Thoracic aorta (tissue), 2 donors: ENCODE data around the gene TSC22D1. TPM values are rescaled to one million over a fixed set of nuclear protein-coding genes. Genes with fewer than 3 reads are reported as not detected.

Experiments
- ATAC-seq: fragments of 150-250 bp; one replicate; pipeline ENCODE4 v1.8.0; 2017; ENCODE audit warnings: low read depth; ENCODE audit not compliant: insufficient number of reproducible peaks, low FRiP score
- DNase-seq: peaks from one replicate; pipeline ENCODE4 v3.0.0-alpha.2; 2020; ENCODE audit warnings: low spot score
- H3K27ac ChIP-seq, 2 donors: fragments of 200-600 bp; sonication (generic); 1 replicate in 1 of 2; 2 replicates in 1 of 2; pipeline ENCODE4 v1.5.1; 2016; ENCODE audit warnings: mild to moderate bottlenecking in 2 of 2, moderate library complexity in 2 of 2
- H3K27me3 ChIP-seq: fragments of 200-600 bp; sonication (generic); replicated peaks from 2 replicates; pipeline ENCODE4 v1.6.0; 2016; ENCODE audit warnings: mild to moderate bottlenecking; ENCODE audit not compliant: insufficient read depth
- H3K36me3 ChIP-seq: fragments of 200-600 bp; sonication (generic); one replicate; pipeline ENCODE4 v1.5.1; 2016
- H3K4me1 ChIP-seq, 2 donors: fragments of 200-600 bp; sonication (generic); 1 replicate in 1 of 2; 2 replicates in 1 of 2; pipeline versions ENCODE4 v1.5.1 to v1.6.0; 2016; ENCODE audit warnings: low read depth in 2 of 2, mild to moderate bottlenecking in 1 of 2; ENCODE audit not compliant: control insufficient read depth in 1 of 2
- H3K4me3 ChIP-seq: fragments of 200-600 bp; sonication (generic); 2 replicates; pipeline ENCODE4 v1.5.1; 2016; ENCODE audit warnings: mild to moderate bottlenecking
- H3K9me3 ChIP-seq: fragments of 200-600 bp; sonication (generic); 2 replicates; pipeline ENCODE4 v1.5.1; 2016
- total RNA-seq, 2 donors: library from RNA; depleted of rRNA; stranded (reverse); fragments of >200 nt; gene quantifications; one replicate each; pipeline versions ENCODE4 v1.1.0 to v1.2.3, GENCODE V29; 2016
- TF ChIP-seq, protein P1 (sequence below): fragments of 200-600 bp; sonication (generic); IDR thresholded peaks from one replicate; pipeline ENCODE4 v1.5.1; 2019; ENCODE audit warnings: antibody characterized with exemption

Gene TSC22D1
- total RNA-seq, 2 donors from 2014 or later: 107 to 129 TPM

DNA sequence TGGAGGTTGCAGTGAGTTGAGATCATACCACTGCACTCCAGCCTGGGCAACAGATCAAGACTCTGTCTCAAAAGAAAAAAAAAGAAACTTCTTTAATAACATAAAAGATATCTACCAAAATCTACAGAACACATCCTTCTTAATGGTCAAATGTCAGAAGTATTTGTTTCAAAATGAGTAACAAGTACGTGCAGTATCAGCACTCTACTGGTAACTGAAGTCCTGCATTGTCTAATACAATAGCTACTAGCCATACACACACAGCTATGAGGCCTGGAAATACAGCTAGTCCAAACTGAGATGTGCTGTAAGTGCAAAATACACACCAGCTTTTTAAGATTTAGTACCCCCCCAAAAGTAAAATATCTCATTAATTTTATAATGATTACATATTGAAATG lies 88.1 kb downstream of the TSC22D1 start:
- TF ChIP-seq, protein P1, sequence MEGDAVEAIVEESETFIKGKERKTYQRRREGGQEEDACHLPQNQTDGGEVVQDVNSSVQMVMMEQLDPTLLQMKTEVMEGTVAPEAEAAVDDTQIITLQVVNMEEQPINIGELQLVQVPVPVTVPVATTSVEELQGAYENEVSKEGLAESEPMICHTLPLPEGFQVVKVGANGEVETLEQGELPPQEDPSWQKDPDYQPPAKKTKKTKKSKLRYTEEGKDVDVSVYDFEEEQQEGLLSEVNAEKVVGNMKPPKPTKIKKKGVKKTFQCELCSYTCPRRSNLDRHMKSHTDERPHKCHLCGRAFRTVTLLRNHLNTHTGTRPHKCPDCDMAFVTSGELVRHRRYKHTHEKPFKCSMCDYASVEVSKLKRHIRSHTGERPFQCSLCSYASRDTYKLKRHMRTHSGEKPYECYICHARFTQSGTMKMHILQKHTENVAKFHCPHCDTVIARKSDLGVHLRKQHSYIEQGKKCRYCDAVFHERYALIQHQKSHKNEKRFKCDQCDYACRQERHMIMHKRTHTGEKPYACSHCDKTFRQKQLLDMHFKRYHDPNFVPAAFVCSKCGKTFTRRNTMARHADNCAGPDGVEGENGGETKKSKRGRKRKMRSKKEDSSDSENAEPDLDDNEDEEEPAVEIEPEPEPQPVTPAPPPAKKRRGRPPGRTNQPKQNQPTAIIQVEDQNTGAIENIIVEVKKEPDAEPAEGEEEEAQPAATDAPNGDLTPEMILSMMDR: no peak
- ATAC-seq (no peak), DNase-seq (no peak)
- no peak overlapping the region for H3K4me3 ChIP-seq
- no peak overlapping the region for H3K27ac ChIP-seq
- H3K27me3 ChIP-seq: no peaks in the 10 kb centered on the region
- peaks cover 13 to 22% of the 10 kb centered on the region in 2 donors for H3K4me1 ChIP-seq
- no peaks in the 10 kb centered on the region for H3K36me3 ChIP-seq
- no peaks in the 10 kb centered on the region for H3K9me3 ChIP-seq

GRCh38 chr13:44484562-44485138 lies 91.5 kb downstream of the TSC22D1 start:
- no peaks in the 10 kb centered on the region for H3K27me3 ChIP-seq
- DNase-seq (no peak), ATAC-seq (no peak)
- peaks cover 13 to 22% of the 10 kb centered on the region in 2 donors for H3K4me1 ChIP-seq
- no peaks in the 10 kb centered on the region for H3K36me3 ChIP-seq
- H3K4me3 ChIP-seq: peak overlapping the region; percentile 35
- H3K27ac ChIP-seq: no peak overlapping the region
- H3K9me3 ChIP-seq: no peaks in the 10 kb centered on the region
- TF ChIP-seq, protein P1: no peak

DNA sequence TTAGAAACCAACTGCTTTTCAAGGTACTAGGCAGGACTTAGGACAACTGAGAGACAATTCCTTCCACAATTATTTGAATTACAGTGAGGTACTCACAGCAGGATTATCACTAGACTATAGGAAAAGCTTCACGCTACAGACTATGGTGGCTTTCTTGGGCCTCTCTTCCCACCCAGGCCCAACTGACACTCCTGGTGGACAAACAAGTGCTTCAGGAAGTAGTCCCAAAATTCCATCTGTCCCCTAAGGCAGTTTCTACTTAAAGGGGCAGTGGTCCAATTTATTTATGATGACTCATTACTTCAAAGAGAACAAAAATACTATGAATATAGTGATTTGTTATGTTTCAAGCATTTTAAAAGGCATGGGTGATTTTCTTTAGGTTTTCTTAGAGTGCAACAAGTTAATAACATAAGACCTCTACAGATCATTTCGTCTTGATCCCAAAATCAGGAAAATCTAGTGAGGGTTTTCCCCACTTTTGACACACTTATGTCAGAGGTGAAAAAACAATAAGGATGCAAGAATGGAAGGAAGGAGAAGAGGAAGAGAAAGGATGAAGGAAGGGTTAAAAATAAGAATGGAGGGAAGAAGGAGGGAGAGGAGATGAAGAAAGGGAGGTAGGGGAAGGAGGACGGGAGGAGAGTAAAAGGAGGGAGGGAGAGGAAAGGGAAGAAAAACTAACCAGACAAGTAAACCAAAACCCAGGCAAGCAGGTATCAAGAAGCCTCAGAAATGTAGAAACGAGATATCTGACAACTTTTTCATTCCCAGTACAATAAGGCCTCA lies 101.8 kb downstream of the TSC22D1 start:
- Histone ChIP-seq H3K27ac (peak overlapping the region; percentile 42 to 64), H3K4me3 (peak overlapping the region; percentile 16), H3K36me3 (no peaks in the 10 kb centered on the region), H3K27me3 (no peaks in the 10 kb centered on the region), H3K9me3 (no peaks in the 10 kb centered on the region), H3K4me1 (peaks cover 12 to 16% of the 10 kb centered on the region in 2 donors)
- DNase-seq (no peak), ATAC-seq (no peak)
- TF ChIP-seq, protein P1: no peak

GRCh38 chr13:44471686-44472085 lies 104.4 kb downstream of the TSC22D1 start:
- Histone ChIP-seq H3K27ac (no peak overlapping the region), H3K9me3 (no peaks in the 10 kb centered on the region), H3K36me3 (no peaks in the 10 kb centered on the region), H3K27me3 (no peaks in the 10 kb centered on the region), H3K4me3 (no peak overlapping the region), H3K4me1 (peaks cover 12 to 22% of the 10 kb centered on the region in 2 donors)
- DNase-seq: no peak
- no peak for ATAC-seq
- TF ChIP-seq, protein P1: no peak

- Histone ChIP-seq H3K4me1 (peaks cover 12 to 22% of the 10 kb centered on the region in 2 donors), H3K36me3 (no peaks in the 10 kb centered on the region), H3K27me3 (no peaks in the 10 kb centered on the region), H3K4me3 (no peak overlapping the region), H3K9me3 (no peaks in the 10 kb centered on the region), H3K27ac (no peak overlapping the region)
- TF ChIP-seq, protein P1: peak; percentile 47
- DNase-seq (no peak), ATAC-seq (peak; percentile 86)
Observed at GRCh38 chr13:44470638-44471562, 105.2 kb downstream of the TSC22D1 start.
